Transverse colon (tissue), 4 donors: Measurements from ENCODE around the gene VWA3A.

Experiments
- POLR2A ChIP-seq: fragments of 450-650 bp; IDR thresholded peaks from one replicate; pipeline ENCODE4 v1.6.1; 2016; ENCODE audit warnings: antibody characterized with exemption, mild to moderate bottlenecking, moderate library complexity
- POLR2AphosphoS5 ChIP-seq, 3 donors: sonication (generic); formaldehyde crosslinking; IDR thresholded peaks; one replicate each; pipeline ENCODE4 v1.6.1; 2016; ENCODE audit warnings: antibody characterized with exemption in 3 of 3
- TF ChIP-seq, protein P1 (sequence below), 5 experiments: fragments of 200-600 bp in 3 of 5; fragments of 450-650 bp in 2 of 5; sonication (generic) in 3 of 5; IDR thresholded peaks; 1 replicate in 2 of 5; 2 replicates in 3 of 5; pipeline ENCODE4 v1.5.1; 2016 to 2017; ENCODE audit warnings: antibody characterized with exemption in 5 of 5, inconsistent platforms in 3 of 5, mild to moderate bottlenecking in 2 of 5, moderate library complexity in 1 of 5

- TF ChIP-seq POLR2A (no peak), POLR2AphosphoS5 (IDR thresholded peaks at IDR 0.05) (no peak)
- TF ChIP-seq, protein P1, sequence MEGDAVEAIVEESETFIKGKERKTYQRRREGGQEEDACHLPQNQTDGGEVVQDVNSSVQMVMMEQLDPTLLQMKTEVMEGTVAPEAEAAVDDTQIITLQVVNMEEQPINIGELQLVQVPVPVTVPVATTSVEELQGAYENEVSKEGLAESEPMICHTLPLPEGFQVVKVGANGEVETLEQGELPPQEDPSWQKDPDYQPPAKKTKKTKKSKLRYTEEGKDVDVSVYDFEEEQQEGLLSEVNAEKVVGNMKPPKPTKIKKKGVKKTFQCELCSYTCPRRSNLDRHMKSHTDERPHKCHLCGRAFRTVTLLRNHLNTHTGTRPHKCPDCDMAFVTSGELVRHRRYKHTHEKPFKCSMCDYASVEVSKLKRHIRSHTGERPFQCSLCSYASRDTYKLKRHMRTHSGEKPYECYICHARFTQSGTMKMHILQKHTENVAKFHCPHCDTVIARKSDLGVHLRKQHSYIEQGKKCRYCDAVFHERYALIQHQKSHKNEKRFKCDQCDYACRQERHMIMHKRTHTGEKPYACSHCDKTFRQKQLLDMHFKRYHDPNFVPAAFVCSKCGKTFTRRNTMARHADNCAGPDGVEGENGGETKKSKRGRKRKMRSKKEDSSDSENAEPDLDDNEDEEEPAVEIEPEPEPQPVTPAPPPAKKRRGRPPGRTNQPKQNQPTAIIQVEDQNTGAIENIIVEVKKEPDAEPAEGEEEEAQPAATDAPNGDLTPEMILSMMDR (IDR thresholded peaks at IDR 0.05), result no peak
These were observed 97.2 kb downstream of the VWA3A start for GRCh38 chr16:22189473-22190080.
